GM12878 (cell line): ENCODE data around the gene ACTA2. TPM values are rescaled to one million over a fixed set of nuclear protein-coding genes. Genes with fewer than 3 reads are reported as not detected.

Experiments used
- ATAC-seq: fragments of 200-7000 bp; cut with Tn5 transposase; 3 replicates; pipeline ENCODE4 v1.9.1; 2020; ENCODE audit warnings: mild to moderate bottlenecking, moderate library complexity
- BruUV-seq: library from RNA; stranded (reverse); fragments of 400-500 nt; replicated peaks from 2 replicates; lab custom pipeline; 2021; lab: Mats Ljungman, UMichigan
- CTCF ChIA-PET: fragments of 300-600 bp; sonication (Branson Sonifier 250); formaldehyde crosslinking; extraction: SDS; loops from one replicate; lab custom pipeline; 2021; ENCODE audit warnings: inconsistent platforms; lab: Yijun Ruan, JAX
- POLR2A ChIA-PET: fragments of 350-600 bp; formaldehyde crosslinking; extraction: SDS; loops from one replicate; lab custom pipeline; 2021; ENCODE audit warnings: inconsistent platforms; lab: Charles Lee
- RAD21 ChIA-PET: fragments of 300-600 bp; sonication (Branson Sonifier 250); formaldehyde crosslinking; loops from one replicate; lab custom pipeline; 2023; ENCODE audit warnings: antibody characterized with exemption; ENCODE audit not compliant: unreplicated experiment; lab: Charles Lee
- SMC1A ChIA-PET: fragments of 300-600 bp; sonication (Branson Sonifier 250); formaldehyde crosslinking; loops from one replicate; lab custom pipeline; 2023; ENCODE audit not compliant: unreplicated experiment, uncharacterized antibody; lab: Charles Lee
- DNase-seq: peaks from one replicate; pipeline ENCODE4 v3.0.0-alpha.2; 2011; ENCODE audit warnings: low read depth, low spot score
- FAIRE-seq: peaks from 3 replicates; lab custom pipeline; 2011; peaks lifted over from hg19 to GRCh38; lab: Jason Lieb, UNC
- H2AFZ ChIP-seq: 2 replicates; pipeline ENCODE4 v1.6.0; 2011; ENCODE audit warnings: low read depth, low read length, control low read depth; ENCODE audit not compliant: control insufficient read depth
- H3K27ac ChIP-seq: 2 replicates; pipeline ENCODE4 v1.5.1; 2011; ENCODE audit warnings: control low read depth; ENCODE audit not compliant: control insufficient read depth, insufficient read depth
- H3K27me3 ChIP-seq, 2 experiments: replicated peaks in 1 of 2; 2 replicates each; pipeline versions ENCODE4 v1.6.0 to v1.6.1; 2011; ENCODE audit warnings: low read length in 1 of 2; ENCODE audit not compliant: control insufficient read depth in 2 of 2, insufficient read depth in 2 of 2
- H3K36me3 ChIP-seq, 2 experiments: 2 replicates each; pipeline ENCODE4 v1.5.1; 2011; ENCODE audit warnings: low read length in 1 of 2; ENCODE audit not compliant: control insufficient read depth in 2 of 2, insufficient read depth in 2 of 2
- H3K4me1 ChIP-seq: 2 replicates; pipeline ENCODE4 v1.6.1; 2011; ENCODE audit warnings: mild to moderate bottlenecking, low read length, moderate library complexity, mixed read lengths; ENCODE audit not compliant: control insufficient read depth, insufficient read depth
- H3K4me2 ChIP-seq: 2 replicates; pipeline ENCODE4 v1.6.0; 2011; ENCODE audit warnings: control low read depth; ENCODE audit not compliant: control insufficient read depth, insufficient read depth
- H3K4me3 ChIP-seq: fragments of 200-600 bp; sonication (generic); 2 replicates; pipeline ENCODE4 v1.5.1; 2016
- H3K79me2 ChIP-seq: 2 replicates; pipeline ENCODE4 v1.6.0; 2011; ENCODE audit warnings: low read length; ENCODE audit not compliant: control insufficient read depth, insufficient read depth
- H3K9ac ChIP-seq: 2 replicates; pipeline ENCODE4 v1.8.0; 2011; ENCODE audit warnings: low read length, control low read depth, mixed read lengths; ENCODE audit not compliant: control insufficient read depth, insufficient read depth
- H3K9me3 ChIP-seq: replicated peaks from 3 replicates; pipeline ENCODE4 v1.5.1; 2011; ENCODE audit warnings: mild to moderate bottlenecking, low read length; ENCODE audit not compliant: control insufficient read depth, insufficient read depth
- H4K20me1 ChIP-seq: 2 replicates; pipeline ENCODE4 v1.6.0; 2011; ENCODE audit not compliant: control insufficient read depth, insufficient read depth
- BCLAF1 ChIP-seq: fragments of 450-650 bp; IDR thresholded peaks from 2 replicates; pipeline ENCODE4 v1.6.1; 2017; ENCODE audit warnings: antibody characterized with exemption, mild to moderate bottlenecking, moderate library complexity
- MTA2 ChIP-seq: fragments of 450-650 bp; IDR thresholded peaks from 2 replicates; pipeline ENCODE4 v1.6.1; 2016; ENCODE audit warnings: low read depth, mild to moderate bottlenecking, moderate library complexity
- MXI1 ChIP-seq: fragments of 150-350 bp; IDR thresholded peaks from 2 replicates; pipeline ENCODE4 v1.6.1; 2011; ENCODE audit warnings: low read depth, mild to moderate bottlenecking, inconsistent platforms, low read length, improper control_type of control experiment
- NFIC ChIP-seq: IDR thresholded peaks from 2 replicates; pipeline ENCODE4 v1.6.1; 2012; ENCODE audit warnings: low read depth, mild to moderate bottlenecking, inconsistent platforms, low read length, moderate library complexity
- NFYB ChIP-seq: IDR thresholded peaks from 2 replicates; pipeline ENCODE4 v1.6.1; 2011; ENCODE audit warnings: low read depth, mild to moderate bottlenecking, low read length, improper control_type of control experiment, moderate library complexity; ENCODE audit not compliant: insufficient read depth
- PAX8 ChIP-seq: fragments of 450-650 bp; IDR thresholded peaks from 2 replicates; pipeline ENCODE4 v1.6.1; 2017; ENCODE audit warnings: mild to moderate bottlenecking, moderate library complexity
- PBX3 ChIP-seq: IDR thresholded peaks from 2 replicates; pipeline ENCODE4 v1.6.1; 2011; ENCODE audit warnings: mild to moderate bottlenecking, low read depth, low read length, moderate library complexity; ENCODE audit not compliant: insufficient replicate concordance
- POLR2AphosphoS2 ChIP-seq: IDR thresholded peaks from 2 replicates; pipeline ENCODE4 v1.6.1; 2011; ENCODE audit warnings: low read depth, mild to moderate bottlenecking, low read length, improper control_type of control experiment, moderate library complexity
- RAD51 ChIP-seq: fragments of 450-650 bp; IDR thresholded peaks from 2 replicates; pipeline ENCODE4 v1.6.1; 2016; ENCODE audit warnings: moderate library complexity, mild to moderate bottlenecking, inconsistent platforms
- RB1 ChIP-seq: fragments of 450-650 bp; formaldehyde crosslinking; IDR thresholded peaks from 2 replicates; pipeline ENCODE4 v1.6.1; 2017; ENCODE audit warnings: mild to moderate bottlenecking, borderline replicate concordance
- SMAD1 ChIP-seq: fragments of 450-650 bp; IDR thresholded peaks from 2 replicates; pipeline ENCODE4 v1.6.1; 2018; ENCODE audit warnings: mild to moderate bottlenecking, low read depth; ENCODE audit not compliant: partially characterized antibody
- SP1 ChIP-seq: IDR thresholded peaks from one replicate; pipeline ENCODE4 v1.6.1; 2011; ENCODE audit warnings: low read depth, low read length
- TCF12 ChIP-seq: IDR thresholded peaks from 2 replicates; pipeline ENCODE4 v1.6.1; 2011; ENCODE audit warnings: low read depth, mild to moderate bottlenecking, low read length
- WGBS: methylation state at CpG from one replicate; pipeline ENCODE4 v1.1.6; 2016; ENCODE audit warnings: low lambda C conversion rate; ENCODE audit not compliant: insufficient replicate concordance, insufficient coverage; ENCODE audit errors: missing lambda C conversion rate; 5-methylcytosine and 5-hydroxymethylcytosine counted together
- in situ Hi-C: fragments of 300-500 bp; cut with MboI; formaldehyde crosslinking; loops from 9 replicates; pipeline ENCODE4 v1.14.3; 2018; ENCODE audit warnings: mixed read lengths
- intact Hi-C: fragments of 100-400 bp; cut with micrococcal nuclease; formaldehyde crosslinking; loops from one replicate; pipeline ENCODE4 v1.14.2; 2022; ENCODE audit not compliant: unreplicated experiment
- polyA plus RNA-seq, 11 experiments: library from polyadenylated mRNA; depleted of rRNA in 4 of 11; unstranded in 6 of 11; stranded (reverse) in 5 of 11; fragments of >200 nt; fragmentation: Nextera tagmentation in 4 of 11; fragmentation: Illumina TruSeq in 1 of 11; extraction: Ambion mirVana in 4 of 11; extraction: Trizol in 1 of 11; gene quantifications; 1 replicate in 1 of 11; 2 replicates in 10 of 11; pipeline versions ENCODE4 v1.2.1 to v1.2.3, GENCODE V29; 2011 to 2016; ENCODE audit warnings: inconsistent platforms in 2 of 11, missing spikeins in 2 of 11, low read depth in 1 of 11
- total RNA-seq, 4 experiments: library from RNA; depleted of rRNA in 3 of 4; stranded (reverse); fragments of >200 nt in 3 of 4; fragmentation: Illumina TruSeq in 1 of 4; extraction: Trizol in 1 of 4; gene quantifications; 2 replicates each; pipeline versions ENCODE4 v1.2.1 to v1.2.3, GENCODE V29; 2013 to 2021
- TF ChIP-seq, protein P1 (sequence below): IDR thresholded peaks from 2 replicates; pipeline ENCODE4 v1.6.1; 2012; ENCODE audit warnings: low read depth, low read length, improper control_type of control experiment
- TF ChIP-seq, protein P2 (sequence below): IDR thresholded peaks from 2 replicates; pipeline ENCODE4 v1.6.1; 2011; ENCODE audit warnings: borderline replicate concordance, low read depth, mild to moderate bottlenecking, moderate library complexity, low read length; ENCODE audit not compliant: insufficient read depth, poor library complexity, severe bottlenecking

ACTA2 gene
- total and polyA plus RNA-seq, 10 of the 15 experiments (the other 5 are each of a cell fraction or from before 2014, with no cell fraction given): 7.4 to 78.2 (median 32.4) TPM

DNA sequence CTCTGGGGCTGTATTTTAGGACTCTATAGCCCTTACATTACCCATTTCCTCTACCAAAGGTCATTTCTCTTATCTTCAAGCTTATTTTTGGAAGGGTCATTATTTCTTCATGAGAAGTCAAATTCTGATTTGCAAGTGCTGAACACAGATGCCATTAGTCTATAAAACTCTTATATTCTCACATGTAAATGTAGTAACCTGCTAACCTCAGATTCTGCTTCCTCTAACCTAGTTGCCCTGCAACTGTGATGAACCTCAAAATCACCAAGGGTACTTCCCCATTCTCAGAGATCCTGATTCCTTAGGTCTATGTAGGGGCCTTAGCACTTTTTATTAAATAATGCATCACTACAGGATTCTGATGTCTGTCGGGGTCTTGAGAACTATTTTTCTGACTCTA lies 44.4 kb upstream of the ACTA2 start:
- FAIRE-seq (no peak), ATAC-seq (peak; percentile 54), DNase-seq (peak; percentile 47)
- in situ Hi-C loops: no loop called here
- Histone ChIP-seq H3K4me3 (peak overlapping the region; percentile 37; the same call in 1 of the 2 replicates), H3K4me1 (peaks cover 34% of the 10 kb centered on the region), H3K36me3 (no peaks in the 10 kb centered on the region; a peak in 1 of 4 replicates), H4K20me1 (no peaks in the 10 kb centered on the region; the same call in 1 of the 2 replicates), H2AFZ (no peak overlapping the region), H3K9me3 (no peaks in the 10 kb centered on the region), H3K79me2 (peaks cover 97% of the 10 kb centered on the region), H3K27me3 (no peaks in the 10 kb centered on the region), H3K27ac (peak overlapping the region; percentile 3), H3K4me2 (peak overlapping the region; percentile 79), H3K9ac (no peak overlapping the region)
- RAD21 ChIA-PET: interaction anchor here (0.6 to 9.1 kb wide), 8 partner anchors 10 to 254 kb away, joined by 3 to 66 read pairs (median 4); partner anchors contain the start of gene LIPA
- SMC1A ChIA-PET: interaction anchor here (0.7 to 9.6 kb wide), 11 partner anchors 8 to 220 kb away, joined by 3 to 76 read pairs (median 5); partner anchors contain the start of gene FAS
- intact Hi-C loops: loop anchor here (10.0 kb wide), 1 partner anchor 398 kb away; the partner anchor contains the start of gene IFIT1
- 0% methylated on average over 1 of the region's 1 CpG for WGBS
- no TSS peak for BruUV-seq
- POLR2A ChIA-PET: interaction anchor here (0.9 to 1.6 kb wide), 3 partner anchors 9 to 117 kb away, joined by 5 to 8 read pairs (median 6); partner anchors contain the start of gene STAMBPL1
- CTCF ChIA-PET: interaction anchor here (0.7 to 10.6 kb wide), 4 partner anchors 9 to 213 kb away, joined by 3 to 250 read pairs (median 23); no protein-coding TSS in a partner anchor
- no peak; the same call in 1 of the 2 replicates for TF ChIP-seq POLR2AphosphoS2
- TF ChIP-seq, protein P1, sequence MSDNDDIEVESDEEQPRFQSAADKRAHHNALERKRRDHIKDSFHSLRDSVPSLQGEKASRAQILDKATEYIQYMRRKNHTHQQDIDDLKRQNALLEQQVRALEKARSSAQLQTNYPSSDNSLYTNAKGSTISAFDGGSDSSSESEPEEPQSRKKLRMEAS: no peak
- TF ChIP-seq NFIC: no peak
- TF ChIP-seq, protein P2, sequence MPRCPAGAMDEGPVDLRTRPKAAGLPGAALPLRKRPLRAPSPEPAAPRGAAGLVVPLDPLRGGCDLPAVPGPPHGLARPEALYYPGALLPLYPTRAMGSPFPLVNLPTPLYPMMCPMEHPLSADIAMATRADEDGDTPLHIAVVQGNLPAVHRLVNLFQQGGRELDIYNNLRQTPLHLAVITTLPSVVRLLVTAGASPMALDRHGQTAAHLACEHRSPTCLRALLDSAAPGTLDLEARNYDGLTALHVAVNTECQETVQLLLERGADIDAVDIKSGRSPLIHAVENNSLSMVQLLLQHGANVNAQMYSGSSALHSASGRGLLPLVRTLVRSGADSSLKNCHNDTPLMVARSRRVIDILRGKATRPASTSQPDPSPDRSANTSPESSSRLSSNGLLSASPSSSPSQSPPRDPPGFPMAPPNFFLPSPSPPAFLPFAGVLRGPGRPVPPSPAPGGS: no peak
- TF ChIP-seq BCLAF1: no peak
- TF ChIP-seq SP1: no peak
- TF ChIP-seq RAD51: peak; percentile 54
- TF ChIP-seq PBX3: no peak
- no peak for TF ChIP-seq PAX8
- peak; percentile 35; the same call in 1 of the 2 replicates for TF ChIP-seq MTA2
- peak; percentile 34; the same call in 1 of the 2 replicates for TF ChIP-seq MXI1
- no peak for TF ChIP-seq SMAD1
- no peak for TF ChIP-seq NFYB
- no peak for TF ChIP-seq RB1
- TF ChIP-seq TCF12: no peak
